Fibroblast of villous mesenchyme (primary cell): ENCODE measurements around the gene CD33. TPM values are rescaled to one million over a fixed set of nuclear protein-coding genes. Genes with fewer than 3 reads are reported as not detected.

Experiments
- DNase-seq: peaks from one replicate; pipeline ENCODE4 v3.0.0-alpha.2; 2010; ENCODE audit warnings: low read depth
- H3K4me3 ChIP-seq: 2 replicates; pipeline ENCODE4 v1.5.1; 2011; ENCODE audit warnings: low read depth, mild to moderate bottlenecking, low read length
- total RNA-seq: library from RNA; depleted of rRNA; stranded (reverse); fragments of >200 nt; gene quantifications from 2 replicates; pipeline ENCODE4 v1.2.3, GENCODE V29; 2012
- TF ChIP-seq, protein P1 (sequence below): IDR thresholded peaks from 2 replicates; pipeline ENCODE4 v1.5.1; 2012; ENCODE audit warnings: low read depth, mild to moderate bottlenecking, low read length; ENCODE audit not compliant: insufficient read depth

Gene CD33
- total RNA-seq, 1 donor, result not detected

DNA sequence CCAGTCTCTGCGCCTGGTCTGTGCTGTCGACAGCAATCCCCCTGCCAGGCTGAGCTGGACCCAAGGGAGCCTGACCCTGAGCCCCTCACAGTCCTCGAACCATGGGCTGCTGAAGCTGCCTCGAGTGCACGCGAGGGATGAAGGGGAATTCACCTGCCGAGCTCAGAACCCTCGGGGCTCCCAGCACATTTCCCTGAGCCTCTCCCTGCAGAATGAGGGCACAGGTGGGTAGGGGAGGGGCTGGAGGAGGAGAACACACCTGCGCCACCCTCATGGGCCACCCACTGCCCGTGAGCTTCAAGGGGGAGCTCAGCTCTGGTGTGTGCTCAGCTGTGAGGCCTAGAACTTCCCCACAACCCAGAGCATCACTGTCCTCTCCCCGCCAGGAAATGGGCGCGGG lies 38.6 kb upstream of the CD33 start:
- no peak for DNase-seq
- no peak overlapping the region for H3K4me3 ChIP-seq
- TF ChIP-seq, protein P1, sequence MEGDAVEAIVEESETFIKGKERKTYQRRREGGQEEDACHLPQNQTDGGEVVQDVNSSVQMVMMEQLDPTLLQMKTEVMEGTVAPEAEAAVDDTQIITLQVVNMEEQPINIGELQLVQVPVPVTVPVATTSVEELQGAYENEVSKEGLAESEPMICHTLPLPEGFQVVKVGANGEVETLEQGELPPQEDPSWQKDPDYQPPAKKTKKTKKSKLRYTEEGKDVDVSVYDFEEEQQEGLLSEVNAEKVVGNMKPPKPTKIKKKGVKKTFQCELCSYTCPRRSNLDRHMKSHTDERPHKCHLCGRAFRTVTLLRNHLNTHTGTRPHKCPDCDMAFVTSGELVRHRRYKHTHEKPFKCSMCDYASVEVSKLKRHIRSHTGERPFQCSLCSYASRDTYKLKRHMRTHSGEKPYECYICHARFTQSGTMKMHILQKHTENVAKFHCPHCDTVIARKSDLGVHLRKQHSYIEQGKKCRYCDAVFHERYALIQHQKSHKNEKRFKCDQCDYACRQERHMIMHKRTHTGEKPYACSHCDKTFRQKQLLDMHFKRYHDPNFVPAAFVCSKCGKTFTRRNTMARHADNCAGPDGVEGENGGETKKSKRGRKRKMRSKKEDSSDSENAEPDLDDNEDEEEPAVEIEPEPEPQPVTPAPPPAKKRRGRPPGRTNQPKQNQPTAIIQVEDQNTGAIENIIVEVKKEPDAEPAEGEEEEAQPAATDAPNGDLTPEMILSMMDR, result no peak

DNA sequence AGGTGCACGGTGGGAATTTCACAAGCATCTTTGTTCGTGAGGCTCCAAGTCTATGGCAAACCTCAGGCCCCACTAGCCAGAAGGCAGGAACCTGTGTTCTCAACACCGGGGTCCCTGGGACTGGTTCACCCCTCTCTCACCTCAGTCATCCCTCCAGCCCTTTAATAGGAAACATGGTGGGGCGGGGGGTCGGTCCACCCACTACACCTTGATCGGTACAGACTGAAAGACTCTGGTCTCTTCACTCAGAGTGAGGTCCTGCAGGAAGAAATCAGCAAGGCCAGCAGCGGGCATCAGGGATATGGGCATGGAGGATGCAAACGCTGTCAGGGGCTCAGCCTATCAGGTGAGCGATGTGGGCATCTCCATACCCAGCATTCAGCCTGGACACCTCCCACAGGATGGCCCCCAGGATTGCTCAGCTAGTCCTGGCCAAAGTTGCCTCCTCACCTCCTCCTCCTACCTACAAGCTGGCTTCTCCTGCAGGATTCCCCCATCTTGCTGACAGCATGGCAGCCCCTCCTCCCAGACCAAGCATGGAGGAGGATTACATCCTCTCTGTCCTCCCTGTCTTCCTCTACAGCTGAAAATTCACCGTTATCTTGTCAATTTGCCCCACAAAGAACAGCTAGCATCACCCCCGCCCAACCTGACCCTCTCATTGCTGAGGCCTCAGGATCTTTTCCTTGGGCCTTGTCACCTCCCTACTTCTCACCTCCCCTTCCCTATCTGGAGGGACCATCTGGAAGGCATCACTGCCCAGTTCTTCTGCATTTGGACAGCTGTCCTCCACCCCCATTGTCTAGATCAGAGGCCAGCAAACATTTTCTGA lies 37.3 kb upstream of the CD33 start:
- no peak overlapping the region for H3K4me3 ChIP-seq
- DNase-seq, result no peak
- TF ChIP-seq, protein P1, result no peak

DNA sequence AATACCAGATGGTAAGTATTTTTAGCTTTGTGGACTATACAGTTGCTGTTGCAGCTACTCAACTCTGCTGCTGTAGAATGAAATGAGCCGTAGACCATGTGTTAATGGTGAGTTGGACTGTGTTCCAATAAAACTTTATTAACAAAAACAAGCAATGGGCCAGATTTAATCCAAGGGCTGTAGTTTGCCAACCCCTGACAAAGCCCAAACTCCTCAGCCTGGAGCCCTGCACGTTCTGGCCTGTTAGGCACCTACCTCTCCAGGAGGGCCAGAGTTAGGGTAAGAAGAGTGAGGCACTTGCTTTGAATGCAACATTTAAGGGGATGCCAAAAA lies 36.7 kb upstream of the CD33 start:
- no peak overlapping the region for H3K4me3 ChIP-seq
- TF ChIP-seq, protein P1, result no peak
- DNase-seq, result no peak

DNA sequence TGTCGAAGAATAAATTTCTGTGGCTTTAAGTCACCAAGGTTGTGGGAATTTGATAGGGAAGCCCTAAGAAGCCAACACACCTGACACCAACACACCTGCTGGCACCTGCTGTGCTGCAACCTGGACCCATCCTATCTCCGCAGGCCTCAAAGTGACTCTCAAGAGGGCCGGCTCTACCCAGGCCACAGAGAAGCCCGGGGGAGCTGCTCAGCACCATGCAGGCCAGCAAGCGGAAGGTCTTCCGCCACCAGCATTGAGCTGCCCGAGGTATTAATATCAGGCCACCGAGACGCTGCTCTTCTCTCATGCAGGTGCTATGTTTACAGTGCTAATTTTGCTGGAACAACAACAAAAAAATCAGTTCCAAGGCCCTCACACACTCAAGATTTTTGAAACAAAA lies 32.2 kb upstream of the CD33 start:
- DNase-seq, result no peak
- TF ChIP-seq, protein P1, result no peak
- H3K4me3 ChIP-seq, result no peak overlapping the region

DNA sequence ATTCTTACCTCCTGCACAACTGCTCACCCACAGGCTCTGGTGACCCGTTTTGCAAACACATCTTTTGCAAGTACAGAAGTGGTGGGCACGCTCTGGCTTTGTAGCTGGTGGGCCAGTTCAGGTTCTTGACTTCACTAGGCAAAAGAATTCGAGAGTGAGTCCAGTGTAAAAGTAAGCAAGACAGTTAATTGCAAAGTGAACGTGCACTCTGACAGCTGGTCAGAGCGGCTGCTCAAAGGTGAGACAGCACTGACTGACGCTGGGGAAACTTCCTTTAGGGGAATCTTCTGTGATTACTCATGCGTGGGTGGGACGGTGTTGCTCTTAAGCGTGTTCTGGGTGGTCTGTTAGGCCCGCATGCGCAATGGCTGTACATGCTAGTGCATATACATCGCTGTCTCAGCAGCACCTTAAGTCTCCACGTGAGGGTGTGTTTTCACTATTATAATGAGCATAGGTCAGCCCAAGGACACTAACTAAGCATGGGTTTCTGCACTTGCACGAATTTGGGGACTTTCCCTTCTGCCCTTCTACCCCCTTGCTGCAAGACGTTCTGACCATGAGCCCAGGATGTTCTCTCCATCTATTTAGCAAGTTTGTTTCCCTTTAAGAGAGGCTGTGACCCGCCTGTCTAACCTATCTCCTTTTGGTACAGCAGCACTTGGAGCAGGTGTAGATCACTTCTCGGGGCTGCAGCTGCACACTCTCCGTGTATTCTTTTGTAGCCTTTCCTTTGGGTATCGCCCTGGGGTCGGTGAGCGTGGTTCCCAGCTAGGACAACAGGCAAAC lies 30.2 kb upstream of the CD33 start:
- TF ChIP-seq, protein P1, result no peak
- H3K4me3 ChIP-seq, result no peak overlapping the region
- DNase-seq, result no peak

DNA sequence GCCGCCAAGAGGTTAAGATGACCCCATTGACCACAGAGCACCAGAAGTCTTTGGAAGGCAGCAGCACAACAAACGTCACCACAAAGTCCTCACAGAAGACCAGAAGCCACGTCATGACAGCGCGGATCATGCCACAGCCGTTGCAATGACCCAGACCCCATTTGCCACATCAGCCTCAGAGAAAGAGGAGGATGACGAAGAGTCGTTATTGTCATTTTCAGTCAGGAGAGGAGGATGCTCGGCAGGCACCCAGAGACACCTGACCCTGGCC lies 29.6 kb upstream of the CD33 start:
- no peak for DNase-seq
- no peak overlapping the region for H3K4me3 ChIP-seq
- TF ChIP-seq, protein P1, result no peak
